HG02840 (cell line): ENCODE measurements around the gene ARFRP1.
"Not testable (repeated sequence)": the region's sequence is repeated elsewhere in the genome, so short reads cannot be mapped to it uniquely, and the experiment has no call there.

Experiments
- ATAC-seq: cut with Tn5 transposase; IDR thresholded peaks from one replicate; pipeline ENCODE4 v1.9.1; 2021; ENCODE audit warnings: mild to moderate bottlenecking, moderate library complexity, moderate number of reproducible peaks; ENCODE audit not compliant: unreplicated experiment, low FRiP score

ARFRP1 gene

DNA sequence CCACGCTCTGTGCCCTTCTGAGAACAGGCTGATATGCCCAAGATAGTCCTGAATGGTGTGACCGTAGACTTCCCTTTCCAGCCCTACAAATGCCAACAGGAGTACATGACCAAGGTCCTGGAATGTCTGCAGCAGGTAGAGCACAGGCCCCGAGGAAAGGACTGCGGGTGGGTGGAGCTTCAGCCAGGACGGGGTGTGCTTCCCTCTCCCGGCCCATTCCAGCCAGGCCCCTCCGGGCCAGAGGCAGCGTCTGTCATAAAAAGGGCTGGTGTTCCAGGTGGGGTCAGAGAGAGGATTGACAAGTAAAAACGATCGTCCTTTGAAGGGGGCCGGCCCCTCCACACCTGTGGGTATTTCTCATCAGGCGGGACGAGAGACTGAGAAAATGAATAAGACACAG lies 48.4 kb downstream of the ARFRP1 start:
- no peak for ATAC-seq

DNA sequence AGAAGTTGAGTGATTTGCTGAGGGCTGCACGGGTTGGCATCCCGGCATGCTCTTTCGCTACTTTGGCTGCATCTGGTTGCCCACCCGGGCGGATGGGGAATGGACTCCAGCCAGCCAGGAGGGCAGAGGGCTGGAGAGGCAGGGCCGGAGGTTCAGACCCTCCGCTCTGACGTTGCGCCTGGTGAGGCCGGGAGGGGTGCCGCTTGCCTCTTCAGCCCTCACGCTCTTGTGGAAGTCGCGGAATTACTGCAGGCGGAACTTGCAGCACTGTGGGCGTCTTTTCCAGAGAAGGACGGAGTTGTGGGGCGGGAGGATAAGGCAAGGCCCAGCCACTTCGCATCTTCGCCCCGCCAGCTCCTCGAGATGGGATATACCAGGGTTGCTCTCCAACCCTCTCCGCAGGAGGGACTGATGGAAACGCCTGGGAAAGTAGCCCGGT lies 49.0 kb downstream of the ARFRP1 start:
- ATAC-seq = no peak

GRCh38 chr20:63657937-63658748 lies 49.6 kb downstream of the ARFRP1 start, which contains the start of gene RTEL1:
RTEL1 (plus strand) TSS chr20:63658312; CDS start chr20:63659403, 1,091 bp downstream.
- ATAC-seq = peak; percentile 80

- peak; percentile 6 for ATAC-seq
These were observed 50.4 kb downstream of the ARFRP1 start for GRCh38 chr20:63657260-63657936.

- ATAC-seq = no peak
These were observed 51.3 kb downstream of the ARFRP1 start for GRCh38 chr20:63656451-63656850.

GRCh38 chr20:63655249-63655648 lies 52.5 kb downstream of the ARFRP1 start:
- no peak for ATAC-seq

- ATAC-seq = no peak
These were observed 53.7 kb downstream of the ARFRP1 start for GRCh38 chr20:63653974-63654668.

- ATAC-seq = no peak
These were observed 54.5 kb downstream of the ARFRP1 start, which contains the start of gene STMN3 for GRCh38 chr20:63653041-63653973. STMN3 (minus strand) TSS chr20:63653424; CDS start chr20:63653345, 79 bp downstream.

DNA sequence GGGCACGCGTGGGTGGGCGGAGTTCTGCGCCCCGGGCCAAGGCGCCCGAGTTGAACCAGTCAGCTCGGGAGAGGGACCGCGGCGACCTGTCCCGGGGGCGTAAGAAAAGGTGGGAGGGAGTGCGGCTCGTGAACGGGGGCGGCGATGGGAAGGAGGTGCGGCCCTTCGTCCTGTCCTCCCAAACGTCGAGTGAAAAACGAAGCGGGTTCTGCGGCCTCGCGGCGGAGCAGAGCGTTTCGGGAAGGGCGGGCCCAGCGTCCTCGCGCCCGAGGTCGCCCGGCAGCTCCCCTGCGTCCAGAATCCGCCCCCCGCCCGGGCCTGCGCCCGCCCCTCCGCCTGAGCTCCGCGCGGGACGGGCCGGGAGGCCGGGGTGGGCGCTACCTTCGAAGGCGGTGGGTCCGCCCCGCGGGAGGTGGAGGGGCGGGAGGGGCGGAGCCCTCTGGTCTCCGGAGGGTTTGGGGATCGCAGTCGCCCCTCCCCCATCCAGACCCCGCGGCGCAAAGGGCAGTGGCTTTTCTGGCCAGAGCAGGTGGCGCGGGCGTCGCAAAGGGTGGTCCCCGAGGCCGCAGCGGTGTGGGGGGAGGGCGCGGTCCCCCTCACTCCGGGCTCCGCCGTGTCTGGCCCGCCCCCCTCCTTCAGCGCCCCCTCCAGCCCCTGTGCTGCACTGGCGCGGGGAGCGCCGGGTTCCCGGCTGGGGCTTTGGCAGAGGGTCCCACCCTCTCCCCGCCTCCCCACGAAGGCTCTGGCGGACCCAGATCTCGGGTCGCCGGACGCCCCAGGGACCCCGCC lies 55.4 kb downstream of the ARFRP1 start:
- ATAC-seq = no peak

DNA sequence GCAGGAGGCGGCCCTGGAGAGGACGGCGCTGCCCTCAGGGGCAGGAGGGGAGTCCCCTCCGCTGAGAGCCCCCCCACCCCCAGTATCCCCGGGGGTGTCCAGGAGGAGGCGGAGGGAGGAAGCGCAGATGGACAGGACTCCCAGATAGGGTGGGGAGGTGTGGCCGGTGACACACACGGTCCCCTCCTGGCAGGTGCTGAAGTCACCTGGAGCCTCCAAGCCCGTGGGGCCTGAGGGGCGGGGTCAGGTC lies 55.9 kb downstream of the ARFRP1 start:
- no peak for ATAC-seq

GRCh38 chr20:63650486-63650885 lies 57.3 kb downstream of the ARFRP1 start:
- ATAC-seq = not testable (repeated sequence)

DNA sequence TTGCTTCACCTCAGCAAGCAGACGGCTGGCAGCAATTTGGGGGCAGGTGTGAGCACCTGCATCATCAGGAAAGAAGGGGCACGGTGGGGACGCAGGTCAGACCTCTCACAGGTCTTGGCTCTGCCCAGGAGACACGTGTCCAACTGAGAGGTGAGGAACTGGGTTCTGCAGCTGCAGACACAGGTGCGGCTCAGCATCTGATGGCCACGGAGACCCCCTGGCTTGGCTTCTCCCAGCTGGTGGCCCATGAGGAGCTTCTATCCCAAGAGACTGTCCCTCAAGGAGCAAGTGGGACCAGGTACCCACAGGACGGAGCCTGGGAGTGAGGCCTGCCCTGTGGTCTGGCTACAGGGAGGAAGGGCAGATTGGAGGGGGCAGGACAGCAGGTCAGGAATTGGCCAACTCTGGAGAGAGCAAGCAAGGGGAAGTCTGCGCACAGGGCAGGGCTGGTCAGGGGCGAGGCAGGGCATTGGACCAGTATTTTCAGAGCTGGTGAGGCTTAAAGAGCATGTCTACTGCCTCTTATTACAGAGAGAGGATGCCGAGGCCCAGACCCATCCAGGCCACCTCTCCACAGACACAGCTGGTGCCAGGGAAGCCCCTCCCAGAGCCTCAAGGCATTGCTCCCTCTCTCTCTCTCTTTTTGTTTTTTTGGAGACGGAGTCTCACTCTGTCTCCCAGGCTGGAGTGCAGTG lies 58.7 kb downstream of the ARFRP1 start:
- no peak for ATAC-seq
